Liver (tissue), 9 donors: ENCODE data around the gene ACSF2. TPM values are rescaled to one million over a fixed set of nuclear protein-coding genes. Genes with fewer than 3 reads are reported as not detected.

Source experiments
- DNase-seq: peaks from one replicate; pipeline ENCODE4 v3.0.0-alpha.2; 2017; ENCODE audit warnings: low spot score
- H3K27ac ChIP-seq, 2 donors: one replicate each; pipeline ENCODE4 v1.7.0; 2013; ENCODE audit warnings: inconsistent platforms in 2 of 2, low read length in 2 of 2, control low read depth in 1 of 2, low read depth in 1 of 2, mild to moderate bottlenecking in 1 of 2
- H3K27me3 ChIP-seq, 4 donors: one replicate each; pipeline versions ENCODE4 v1.6.1 to v1.7.0; 2013; ENCODE audit warnings: low read length in 3 of 4, inconsistent platforms in 1 of 4, mild to moderate bottlenecking in 1 of 4, moderate library complexity in 1 of 4; ENCODE audit not compliant: control insufficient read depth in 4 of 4, insufficient read depth in 4 of 4
- H3K36me3 ChIP-seq, 4 donors: one replicate each; pipeline versions ENCODE4 v1.6.1 to v1.7.0; 2013; ENCODE audit warnings: low read length in 3 of 4, mild to moderate bottlenecking in 3 of 4, low read depth in 1 of 4, moderate library complexity in 1 of 4; ENCODE audit not compliant: control insufficient read depth in 4 of 4, insufficient read depth in 3 of 4
- H3K4me1 ChIP-seq, 4 donors: one replicate each; pipeline versions ENCODE4 v1.6.1 to v1.7.0; 2013; ENCODE audit warnings: low read length in 3 of 4, mild to moderate bottlenecking in 3 of 4, moderate library complexity in 1 of 4; ENCODE audit not compliant: control insufficient read depth in 4 of 4, insufficient read depth in 4 of 4
- H3K4me3 ChIP-seq, 3 donors: one replicate each; pipeline versions ENCODE4 v1.6.1 to v1.7.0; 2013; ENCODE audit warnings: low read length in 3 of 3, control low read depth in 1 of 3, low read depth in 1 of 3, mild to moderate bottlenecking in 1 of 3
- H3K9ac ChIP-seq, 2 donors: one replicate each; pipeline ENCODE4 v1.7.0; 2013; ENCODE audit warnings: low read length in 2 of 2, mild to moderate bottlenecking in 2 of 2, moderate library complexity in 2 of 2, control low read depth in 1 of 2, low read depth in 1 of 2
- H3K9me3 ChIP-seq, 4 donors: one replicate each; pipeline versions ENCODE4 v1.6.1 to v1.7.0; 2013; ENCODE audit warnings: low read length in 3 of 4; ENCODE audit not compliant: control insufficient read depth in 4 of 4
- ATF3 ChIP-seq: IDR thresholded peaks from 2 replicates; pipeline ENCODE4 v1.6.1; 2016; ENCODE audit warnings: antibody characterized with exemption
- CTCF ChIP-seq: fragments of 150-350 bp; IDR thresholded peaks from 2 replicates; pipeline ENCODE4 v1.5.1; 2017; ENCODE audit warnings: improper control_type of control experiment, low read depth, low read length; ENCODE audit not compliant: missing input control
- EGR1 ChIP-seq, 2 donors: IDR thresholded peaks; 2 replicates each; pipeline ENCODE4 v1.6.1; 2016 to 2018; ENCODE audit warnings: antibody characterized with exemption in 2 of 2, low read depth in 2 of 2
- FOXA1 ChIP-seq: IDR thresholded peaks from 2 replicates; pipeline ENCODE4 v1.6.1; 2016; ENCODE audit warnings: antibody characterized with exemption
- FOXA2 ChIP-seq: IDR thresholded peaks from 2 replicates; pipeline ENCODE4 v1.6.1; 2016; ENCODE audit warnings: antibody characterized with exemption
- GABPA ChIP-seq, 2 donors: IDR thresholded peaks in 1 of 2; conservative IDR thresholded peaks in 1 of 2; 2 replicates each; pipeline ENCODE4 v1.6.1; 2016; ENCODE audit warnings: antibody characterized with exemption in 2 of 2, mild to moderate bottlenecking in 1 of 2, moderate library complexity in 1 of 2
- HNF4A ChIP-seq, 2 donors: conservative IDR thresholded peaks; 2 replicates each; pipeline ENCODE4 v1.6.1; 2016; ENCODE audit warnings: antibody characterized with exemption in 2 of 2, mild to moderate bottlenecking in 2 of 2
- HNF4G ChIP-seq: IDR thresholded peaks from 2 replicates; pipeline ENCODE4 v1.6.1; 2016; ENCODE audit warnings: antibody characterized with exemption
- JUND ChIP-seq, 2 donors: IDR thresholded peaks; 2 replicates each; pipeline ENCODE4 v1.6.1; 2016; ENCODE audit warnings: antibody characterized with exemption in 2 of 2
- MAX ChIP-seq: IDR thresholded peaks from 2 replicates; pipeline ENCODE4 v1.6.1; 2016; ENCODE audit warnings: antibody characterized with exemption
- NR2F2 ChIP-seq: IDR thresholded peaks from 2 replicates; pipeline ENCODE4 v1.6.1; 2016; ENCODE audit warnings: antibody characterized with exemption
- REST ChIP-seq: IDR thresholded peaks from 2 replicates; pipeline ENCODE4 v1.6.1; 2016; ENCODE audit warnings: antibody characterized with exemption, mild to moderate bottlenecking
- RXRA ChIP-seq, 2 donors: IDR thresholded peaks; 2 replicates each; pipeline ENCODE4 v1.6.1; 2017 to 2018; ENCODE audit warnings: antibody characterized with exemption in 2 of 2, mild to moderate bottlenecking in 1 of 2
- SP1 ChIP-seq: IDR thresholded peaks from 2 replicates; pipeline ENCODE4 v1.6.1; 2018; ENCODE audit warnings: antibody characterized with exemption, mild to moderate bottlenecking
- TAF1 ChIP-seq: conservative IDR thresholded peaks from 2 replicates; pipeline ENCODE4 v1.6.1; 2016; ENCODE audit warnings: antibody characterized with exemption, mild to moderate bottlenecking
- YY1 ChIP-seq: IDR thresholded peaks from 2 replicates; pipeline ENCODE4 v1.6.1; 2016; ENCODE audit warnings: antibody characterized with exemption, mild to moderate bottlenecking
- ZBTB33 ChIP-seq: IDR thresholded peaks from 2 replicates; pipeline ENCODE4 v1.6.1; 2016; ENCODE audit warnings: antibody characterized with exemption
- WGBS: extraction: QIAGEN DNeasy Blood & Tissue Kit; methylation state at CpG from one replicate; pipeline ENCODE4 v1.1.7; 2013; 5-methylcytosine and 5-hydroxymethylcytosine counted together
- polyA plus RNA-seq, 2 donors: library from polyadenylated mRNA; stranded (reverse) in 1 of 2; unstranded in 1 of 2; fragments of 200-250 nt in 1 of 2; fragments of >200 nt in 1 of 2; fragmentation: Nextera tagmentation in 1 of 2; extraction: Ambion mirVana in 1 of 2; gene quantifications; one replicate each; pipeline versions ENCODE4 v1.2.1 to v1.2.3, GENCODE V29; 2013 to 2015
- total RNA-seq, 2 donors: library from RNA; depleted of rRNA; stranded (reverse); fragments of >200 nt; gene quantifications; one replicate each; pipeline ENCODE4 v1.2.3, GENCODE V29; 2014
- donor health status: healthy.
- donor health status: healthy.
- donor health status: healthy.
- donor health status: healthy.
- donor health status: healthy.

The ACSF2 gene
- total and polyA plus RNA-seq, 4 donors, result 18.9 to 34.3 (median 21.1) TPM

GRCh38 chr17:50439008-50439407 lies 13.0 kb downstream of the ACSF2 start:
- no peak overlapping the region for H3K4me3 ChIP-seq
- 99% methylated on average over 4 of the region's 4 CpGs for WGBS
- H3K9me3 ChIP-seq, result no peaks in the 10 kb centered on the region
- no peak overlapping the region for H3K9ac ChIP-seq
- peaks cover 6 to 36% (median 30%) of the 10 kb centered on the region in 4 donors for H3K4me1 ChIP-seq
- H3K27me3 ChIP-seq, result no peaks in the 10 kb centered on the region
- no peak for DNase-seq
- H3K27ac ChIP-seq, result no peak overlapping the region
- no peak for TF ChIP-seq YY1
- no peak for TF ChIP-seq ATF3
- TF ChIP-seq GABPA (IDR thresholded peaks at IDR 0.05 in 1 of 2, conservative IDR thresholded peaks at IDR 0.05 in 1 of 2), result no peak
- TF ChIP-seq HNF4G, result no peak
- TF ChIP-seq JUND (IDR thresholded peaks at IDR 0.05), result no peak
- no peak for TF ChIP-seq ZBTB33
- TF ChIP-seq FOXA2, result no peak
- TF ChIP-seq TAF1, result no peak
- no peak for TF ChIP-seq SP1
- no peak for TF ChIP-seq RXRA (IDR thresholded peaks at IDR 0.05)
- no peak for TF ChIP-seq HNF4A (conservative IDR thresholded peaks at IDR 0.05)
- TF ChIP-seq MAX, result no peak
- TF ChIP-seq REST, result no peak
- TF ChIP-seq FOXA1, result no peak
- TF ChIP-seq CTCF, result no peak
- TF ChIP-seq NR2F2, result no peak
- no peak for TF ChIP-seq EGR1 (IDR thresholded peaks at IDR 0.05; ENCODE audit: low read depth in 2 of 2)
- H3K36me3 ChIP-seq, result peaks cover 0 to 3% (median 0%) of the 10 kb centered on the region in 4 donors
